Transverse colon (tissue), 4 donors: ENCODE measurements around the gene U2AF1.
"Not testable (repeated sequence)": the region's sequence is repeated elsewhere in the genome, so short reads cannot be mapped to it uniquely, and the experiment has no call there.

Experiments used
- EP300 ChIP-seq: sonication (generic); formaldehyde crosslinking; IDR thresholded peaks from one replicate; pipeline ENCODE4 v1.6.1; 2017; ENCODE audit warnings: antibody characterized with exemption, low read depth
- POLR2A ChIP-seq: fragments of 450-650 bp; IDR thresholded peaks from one replicate; pipeline ENCODE4 v1.6.1; 2016; ENCODE audit warnings: antibody characterized with exemption, mild to moderate bottlenecking, moderate library complexity
- POLR2AphosphoS5 ChIP-seq, 3 donors: sonication (generic); formaldehyde crosslinking; IDR thresholded peaks; one replicate each; pipeline ENCODE4 v1.6.1; 2016; ENCODE audit warnings: antibody characterized with exemption in 3 of 3
- TF ChIP-seq, protein P1 (sequence below), 5 experiments: fragments of 200-600 bp in 3 of 5; fragments of 450-650 bp in 2 of 5; sonication (generic) in 3 of 5; IDR thresholded peaks; 1 replicate in 2 of 5; 2 replicates in 3 of 5; pipeline ENCODE4 v1.5.1; 2016 to 2017; ENCODE audit warnings: antibody characterized with exemption in 5 of 5, inconsistent platforms in 3 of 5, mild to moderate bottlenecking in 2 of 5, moderate library complexity in 1 of 5

DNA sequence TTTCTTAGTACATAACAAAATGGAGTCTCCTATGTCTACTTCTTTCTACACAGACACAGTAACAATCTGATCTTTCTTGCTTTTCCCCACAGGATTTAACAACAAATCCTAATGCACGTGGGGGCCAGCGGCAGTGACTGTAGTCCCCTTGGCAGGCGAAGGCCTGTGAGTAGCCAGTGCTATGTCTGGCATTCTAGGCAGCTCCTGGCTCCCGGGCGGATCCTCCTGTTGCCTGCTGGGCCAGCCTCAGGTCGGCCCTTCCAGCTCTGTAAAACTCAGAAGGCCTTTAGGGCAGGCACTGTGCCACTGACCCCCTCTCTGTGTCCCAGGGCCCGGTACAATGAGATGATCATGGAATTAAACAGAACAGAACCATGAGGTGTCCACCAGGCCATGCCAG lies 40.6 kb upstream of the U2AF1 start:
- TF ChIP-seq, protein P1, sequence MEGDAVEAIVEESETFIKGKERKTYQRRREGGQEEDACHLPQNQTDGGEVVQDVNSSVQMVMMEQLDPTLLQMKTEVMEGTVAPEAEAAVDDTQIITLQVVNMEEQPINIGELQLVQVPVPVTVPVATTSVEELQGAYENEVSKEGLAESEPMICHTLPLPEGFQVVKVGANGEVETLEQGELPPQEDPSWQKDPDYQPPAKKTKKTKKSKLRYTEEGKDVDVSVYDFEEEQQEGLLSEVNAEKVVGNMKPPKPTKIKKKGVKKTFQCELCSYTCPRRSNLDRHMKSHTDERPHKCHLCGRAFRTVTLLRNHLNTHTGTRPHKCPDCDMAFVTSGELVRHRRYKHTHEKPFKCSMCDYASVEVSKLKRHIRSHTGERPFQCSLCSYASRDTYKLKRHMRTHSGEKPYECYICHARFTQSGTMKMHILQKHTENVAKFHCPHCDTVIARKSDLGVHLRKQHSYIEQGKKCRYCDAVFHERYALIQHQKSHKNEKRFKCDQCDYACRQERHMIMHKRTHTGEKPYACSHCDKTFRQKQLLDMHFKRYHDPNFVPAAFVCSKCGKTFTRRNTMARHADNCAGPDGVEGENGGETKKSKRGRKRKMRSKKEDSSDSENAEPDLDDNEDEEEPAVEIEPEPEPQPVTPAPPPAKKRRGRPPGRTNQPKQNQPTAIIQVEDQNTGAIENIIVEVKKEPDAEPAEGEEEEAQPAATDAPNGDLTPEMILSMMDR (IDR thresholded peaks at IDR 0.05) = not testable (repeated sequence)
- not testable (repeated sequence) for TF ChIP-seq POLR2A; POLR2AphosphoS5 (IDR thresholded peaks at IDR 0.05); EP300
